Kidney (tissue), 14 donors: ENCODE results near the gene C19orf18. TPM values are rescaled to one million over a fixed set of nuclear protein-coding genes. Genes with fewer than 3 reads are reported as not detected.
A peak's percentile ranks its signal among the peaks of the same experiment; 100 is the strongest.

Experiments used
- DNase-seq, 5 donors: peaks; one replicate each; pipeline ENCODE4 v3.0.0-alpha.2; 2013 to 2020
- FAIRE-seq: peaks from 2 replicates; lab custom pipeline; 2012; peaks lifted over from hg19 to GRCh38; lab: Jason Lieb, UNC
- H3K27ac ChIP-seq, 2 donors: one replicate each; pipeline ENCODE4 v1.7.0; 2013; ENCODE audit warnings: low read depth in 2 of 2, low read length in 2 of 2, inconsistent platforms in 1 of 2
- H3K27me3 ChIP-seq: one replicate; pipeline ENCODE4 v1.7.1; 2013; ENCODE audit warnings: low read length, inconsistent platforms; ENCODE audit not compliant: control insufficient read depth, insufficient read depth
- H3K36me3 ChIP-seq, 3 donors: one replicate each; pipeline versions ENCODE4 v1.7.0 to v1.7.1; 2013; ENCODE audit warnings: low read length in 3 of 3, control low read depth in 1 of 3, inconsistent platforms in 1 of 3; ENCODE audit not compliant: insufficient read depth in 3 of 3, control insufficient read depth in 2 of 3
- H3K4me1 ChIP-seq, 3 donors: one replicate each; pipeline versions ENCODE4 v1.7.0 to v1.7.1; 2013; ENCODE audit warnings: low read length in 3 of 3, inconsistent platforms in 1 of 3, low read depth in 1 of 3; ENCODE audit not compliant: control insufficient read depth in 2 of 3, insufficient read depth in 2 of 3
- H3K4me3 ChIP-seq, 3 donors: one replicate each; pipeline versions ENCODE4 v1.7.0 to v1.8.1; 2013; ENCODE audit warnings: low read length in 3 of 3, control low read depth in 1 of 3, inconsistent platforms in 1 of 3
- H3K9ac ChIP-seq, 3 donors: one replicate each; pipeline versions ENCODE4 v1.7.0 to v1.7.1; 2013; ENCODE audit warnings: low read length in 3 of 3, control low read depth in 1 of 3, inconsistent platforms in 1 of 3
- H3K9me3 ChIP-seq, 3 donors: one replicate each; pipeline versions ENCODE4 v1.7.0 to v1.7.1; 2013; ENCODE audit warnings: low read length in 3 of 3, control low read depth in 1 of 3, inconsistent platforms in 1 of 3; ENCODE audit not compliant: control insufficient read depth in 2 of 3, insufficient read depth in 1 of 3
- CTCF ChIP-seq: IDR thresholded peaks from 3 replicates; pipeline ENCODE4 v1.5.1; 2012; ENCODE audit warnings: mild to moderate bottlenecking, moderate library complexity, borderline replicate concordance; ENCODE audit not compliant: insufficient read depth; ENCODE audit errors: extremely low read depth
- intact Hi-C: fragments of 100-400 bp; cut with DNase I; formaldehyde crosslinking; loops from one replicate; pipeline ENCODE4 v1.11.1; 2022
- polyA plus RNA-seq: library from polyadenylated mRNA; stranded (reverse); fragments of 350-450 nt; fragmentation: Illumina TruSeq; extraction: RNeasy Lipid Tissue Mini Kit (QIAGEN cat#74804); gene quantifications from one replicate; pipeline ENCODE4 v1.2.3, GENCODE V29; 2014; ENCODE audit warnings: low read depth, low replicate concordance; ENCODE audit not compliant: insufficient read depth
- total RNA-seq: library from RNA; stranded (reverse); fragmentation: NEBNext Ultra II Directional; extraction: Animal tissue kit (Norgen Biotek cat#: 25700); gene quantifications from one replicate; pipeline ENCODE4 v1.2.1, GENCODE V29; 2021
- donor health status: control.
- donor health status: control.
- donor health status: control.
- donor health status: control.
- donor health status: control.
- donor health status: DM: yes; HTN: yes; CAD: no.
- donor health status: Normal renal cell carcinoma (clear cell type).

Gene C19orf18
- total and polyA plus RNA-seq, 2 donors from 2014 or later = 0.85 to 1.7 TPM

- intact Hi-C loops = no loop called here
- Histone ChIP-seq H3K36me3 (no peaks in the 10 kb centered on the region), H3K9ac (no peak overlapping the region), H3K4me3 (no peak overlapping the region), H3K4me1 (peaks cover 0 to 16% (median 9%) of the 10 kb centered on the region in 3 donors), H3K27ac (no peak overlapping the region), H3K9me3 (peaks cover 0 to 4% (median 0%) of the 10 kb centered on the region in 3 donors), H3K27me3 (no peaks in the 10 kb centered on the region)
- TF ChIP-seq CTCF = no peak
- FAIRE-seq = no peak
- DNase-seq = no peak
Measured at GRCh38 chr19:57949702-57950101, 24.6 kb downstream of the C19orf18 start.

- Histone ChIP-seq H3K9me3 (peaks cover 0 to 4% (median 0%) of the 10 kb centered on the region in 3 donors), H3K4me3 (no peak overlapping the region), H3K4me1 (peaks cover 0 to 16% (median 9%) of the 10 kb centered on the region in 3 donors), H3K9ac (no peak overlapping the region), H3K36me3 (no peaks in the 10 kb centered on the region), H3K27ac (no peak overlapping the region), H3K27me3 (no peaks in the 10 kb centered on the region)
- intact Hi-C loops = no loop called here
- DNase-seq = no peak
- TF ChIP-seq CTCF = no peak
- FAIRE-seq = no peak
Measured at GRCh38 chr19:57949296-57949695, 25.0 kb downstream of the C19orf18 start.

- peaks cover 0 to 16% (median 0%) of the 10 kb centered on the region in 3 donors for H3K9me3 ChIP-seq
Measured at GRCh38 chr19:57947419-57948134, 26.8 kb downstream of the C19orf18 start, which contains the start of gene ZNF256. Gene ZNF256, minus strand, starts transcription at chr19:57947706. Its CDS starts 232 bp downstream, at chr19:57947474.

More at GRCh38 chr19:57947419-57948134, 26.8 kb downstream of the C19orf18 start, which contains the start of gene ZNF256:
- FAIRE-seq (peak; percentile 92), DNase-seq (peak; percentile 98 to 99 (median 98))
- H3K27ac ChIP-seq = peak within 1 kb of the TSS; percentile 49 to 57
- no peaks in the 10 kb centered on the region for H3K27me3 ChIP-seq
- H3K4me3 ChIP-seq = peak within 1 kb of the TSS; percentile 85 to 95 (median 91)
- H3K36me3 ChIP-seq = peaks cover 0 to 13% (median 11%) of the 10 kb centered on the region in 3 donors
- TF ChIP-seq CTCF = peak; percentile 57
- intact Hi-C loops = no loop called here
- H3K4me1 ChIP-seq = peaks cover 0 to 16% (median 9%) of the 10 kb centered on the region in 3 donors
- H3K9ac ChIP-seq = peak within 1 kb of the TSS; percentile 74 to 86 (median 75)
